Large intestine (tissue), 3 donors: ENCODE results near the gene NTN1. TPM values are rescaled to one million over a fixed set of nuclear protein-coding genes. Genes with fewer than 3 reads are reported as not detected.
A peak's percentile ranks its signal among the peaks of the same experiment; 100 is the strongest.

Source experiments
- DNase-seq, 2 donors: peaks; one replicate each; pipeline versions ENCODE4 v3.0.0 to v3.0.0-alpha.2; 2013
- H3K27ac ChIP-seq: one replicate; pipeline ENCODE4 v1.5.1; 2013; ENCODE audit warnings: low read length
- H3K27me3 ChIP-seq: 2 replicates; pipeline ENCODE4 v1.6.1; 2013; ENCODE audit warnings: low read length; ENCODE audit not compliant: control insufficient read depth, insufficient read depth
- H3K36me3 ChIP-seq: 2 replicates; pipeline ENCODE4 v1.6.1; 2013; ENCODE audit warnings: low read length; ENCODE audit not compliant: control insufficient read depth, insufficient read depth
- H3K4me1 ChIP-seq: one replicate; pipeline ENCODE4 v1.6.1; 2013; ENCODE audit warnings: low read length; ENCODE audit not compliant: control insufficient read depth, insufficient read depth
- H3K4me3 ChIP-seq: one replicate; pipeline ENCODE4 v1.5.1; 2013; ENCODE audit warnings: low read length
- H3K9me3 ChIP-seq: one replicate; pipeline ENCODE4 v1.6.1; 2013; ENCODE audit warnings: mild to moderate bottlenecking, low read depth, low read length, moderate library complexity; ENCODE audit not compliant: control insufficient read depth
- WGBS: methylation state at CpG from one replicate; pipeline ENCODE4 v1.1.5; 2013; ENCODE audit warnings: low lambda C conversion rate; ENCODE audit not compliant: insufficient coverage; 5-methylcytosine and 5-hydroxymethylcytosine counted together
- polyA plus RNA-seq: library from polyadenylated mRNA; unstranded; fragments of 120-200 nt; gene quantifications from one replicate; pipeline ENCODE4 v1.2.1, GENCODE V29; 2013

Gene NTN1
- polyA plus RNA-seq, 1 donor, result 11.3 TPM

DNA sequence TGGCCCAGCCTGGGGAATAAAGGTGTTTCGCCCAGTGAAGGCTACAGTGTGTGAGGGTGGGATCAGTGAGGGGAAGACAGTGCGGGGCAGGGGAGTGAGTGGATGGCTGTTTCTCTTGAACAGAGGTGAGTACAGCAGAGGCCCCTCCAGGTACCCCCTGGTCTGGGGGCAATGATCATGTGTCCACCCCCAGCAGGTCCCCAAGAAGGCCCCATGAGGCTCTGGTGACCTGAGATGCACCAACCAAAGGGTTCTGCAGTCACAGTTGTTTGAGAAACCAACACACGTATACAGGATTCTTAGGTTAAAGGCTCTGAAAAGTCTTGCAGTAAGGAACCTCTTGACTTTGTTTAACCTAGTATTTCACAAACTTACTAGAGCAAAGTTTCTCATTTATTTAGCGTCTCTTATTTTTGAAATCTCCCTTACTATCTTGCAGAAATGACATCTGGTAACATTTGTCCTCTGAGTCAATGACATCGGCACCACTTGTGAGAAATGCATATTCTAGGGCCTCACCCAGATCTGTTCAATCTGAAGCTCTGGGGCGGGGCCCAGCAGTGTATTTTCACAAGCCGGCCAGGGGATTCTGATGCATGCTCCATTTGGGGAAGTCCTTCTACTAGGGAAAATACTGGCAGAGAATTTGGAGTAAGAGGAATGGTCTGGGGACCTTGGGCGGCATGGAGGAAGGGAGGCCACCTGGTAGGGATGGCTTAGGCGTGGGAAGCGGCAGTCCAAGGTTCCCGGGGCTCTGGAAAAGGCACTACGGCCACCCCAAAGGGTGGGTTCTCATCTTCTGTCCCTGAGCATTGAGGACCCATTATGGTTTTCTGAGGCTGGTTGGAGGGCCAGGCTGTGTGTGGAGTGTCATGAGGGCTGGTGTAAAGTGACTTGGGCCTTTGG is 217.3 kb downstream of the NTN1 start:
- Histone ChIP-seq H3K9me3 (no peaks in the 10 kb centered on the region), H3K4me3 (no peak overlapping the region), H3K36me3 (no peaks in the 10 kb centered on the region), H3K27me3 (no peaks in the 10 kb centered on the region), H3K4me1 (peaks cover 56% of the 10 kb centered on the region), H3K27ac (no peak overlapping the region)
- no CpG with 5 or more reads among the region's 12 CpGs for WGBS
- DNase-seq, result no peak

DNA sequence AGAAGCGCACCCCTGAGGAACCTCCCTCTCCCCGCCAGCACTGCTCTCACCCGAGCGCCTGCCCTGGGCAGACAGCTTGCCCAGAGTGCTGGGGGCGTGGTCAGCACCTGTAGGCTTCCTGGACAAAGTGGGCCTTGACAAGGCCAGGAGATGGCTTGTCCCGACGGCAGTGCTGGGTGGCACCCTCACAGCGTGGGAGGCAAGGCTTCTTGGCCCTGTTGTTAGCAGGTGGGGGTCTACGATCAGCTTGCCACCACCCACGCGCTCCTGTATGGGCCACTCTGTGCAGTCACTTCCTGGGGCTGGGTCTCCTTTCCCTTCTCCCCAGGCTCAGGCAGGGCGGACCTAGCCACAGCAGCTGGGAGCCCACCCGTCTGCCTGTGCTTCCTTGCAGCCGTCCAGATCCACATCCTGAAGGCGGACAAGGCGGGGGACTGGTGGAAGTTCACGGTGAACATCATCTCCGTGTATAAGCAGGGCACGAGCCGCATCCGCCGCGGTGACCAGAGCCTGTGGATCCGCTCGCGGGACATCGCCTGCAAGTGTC is 218.0 kb downstream of the NTN1 start:
- no peak for DNase-seq
- Histone ChIP-seq H3K27ac (peak overlapping the region; percentile 73), H3K9me3 (no peaks in the 10 kb centered on the region), H3K4me1 (peaks cover 50% of the 10 kb centered on the region), H3K36me3 (no peaks in the 10 kb centered on the region), H3K27me3 (no peaks in the 10 kb centered on the region), H3K4me3 (peak overlapping the region; percentile 42)
- no CpG with 5 or more reads among the region's 27 CpGs for WGBS

DNA sequence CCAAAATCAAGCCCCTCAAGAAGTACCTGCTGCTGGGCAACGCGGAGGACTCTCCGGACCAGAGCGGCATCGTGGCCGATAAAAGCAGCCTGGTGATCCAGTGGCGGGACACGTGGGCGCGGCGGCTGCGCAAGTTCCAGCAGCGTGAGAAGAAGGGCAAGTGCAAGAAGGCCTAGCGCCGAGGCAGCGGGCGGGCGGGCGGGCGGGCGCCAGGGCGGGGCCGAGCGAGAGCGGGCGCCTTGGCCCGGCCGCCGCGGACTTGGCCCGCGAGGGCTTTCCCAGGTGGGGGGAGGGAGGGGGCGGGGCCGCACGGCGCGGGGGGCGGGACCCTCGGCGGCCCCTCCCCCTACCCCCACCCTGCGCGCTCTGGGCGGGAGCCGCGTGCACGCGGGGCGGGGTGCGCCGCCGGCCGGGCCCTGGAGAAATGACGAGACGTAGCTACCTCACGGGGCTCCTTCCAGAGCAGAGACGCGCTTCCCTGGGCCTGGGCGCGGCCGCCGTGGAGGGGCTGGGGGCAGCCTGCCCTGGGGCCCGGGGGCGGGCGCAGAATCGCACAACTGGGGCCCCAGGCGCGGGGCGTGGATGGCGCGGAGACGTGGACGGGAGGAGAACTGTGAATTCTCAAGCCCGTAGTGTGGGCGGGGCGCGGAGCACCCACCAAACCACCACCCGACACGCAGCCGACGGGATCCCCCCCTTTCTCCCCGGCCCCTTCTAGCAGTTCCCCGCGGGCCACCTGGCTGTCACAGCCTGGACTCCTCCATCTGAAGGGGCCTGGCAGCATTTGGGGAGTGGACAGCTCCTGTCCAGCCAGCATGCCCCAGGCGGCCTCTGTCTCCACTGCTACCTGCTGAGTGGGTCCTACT is 218.7 kb downstream of the NTN1 start:
- no CpG with 5 or more reads among the region's 84 CpGs for WGBS
- Histone ChIP-seq H3K36me3 (no peaks in the 10 kb centered on the region), H3K4me3 (peak overlapping the region; percentile 42), H3K4me1 (peaks cover 47% of the 10 kb centered on the region), H3K27ac (peak overlapping the region; percentile 85), H3K9me3 (no peaks in the 10 kb centered on the region), H3K27me3 (no peaks in the 10 kb centered on the region)
- DNase-seq, result peak; percentile 73 to 86

DNA sequence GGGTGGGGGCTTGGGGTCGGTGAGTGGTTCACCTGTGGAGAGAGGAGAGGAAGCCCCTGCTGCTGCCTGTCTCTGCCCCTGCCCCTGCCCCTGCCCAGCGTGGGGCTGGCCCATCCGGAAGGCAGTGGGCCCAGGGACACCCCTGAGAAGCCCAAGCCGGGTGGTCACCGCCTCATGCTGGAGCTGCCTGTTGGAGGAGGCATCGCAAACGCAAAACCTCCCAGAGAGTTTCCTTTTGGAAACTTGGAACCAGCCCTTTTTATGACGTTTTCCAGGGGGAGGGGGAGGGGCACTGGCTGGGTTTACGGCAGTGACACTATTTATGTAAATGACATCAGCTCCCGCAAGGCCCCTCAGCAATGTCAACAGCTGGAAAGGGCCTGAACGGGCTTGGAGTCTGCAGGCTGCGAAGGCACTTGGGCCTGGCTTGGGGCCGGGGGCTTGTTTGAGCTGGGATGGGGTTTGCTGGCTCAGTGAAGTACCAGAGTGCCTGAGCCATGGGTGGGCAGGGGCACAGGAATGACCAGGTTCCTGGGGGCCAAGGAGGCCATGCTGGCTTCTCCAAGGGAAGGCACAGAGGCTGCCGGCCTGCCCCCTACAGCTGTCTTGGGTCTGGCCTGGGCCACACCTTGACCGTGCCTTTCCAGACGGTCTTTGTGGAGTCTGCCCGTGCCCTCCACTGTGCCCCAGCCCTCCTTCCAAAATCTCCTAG is 219.5 kb downstream of the NTN1 start:
- peak; percentile 86 to 91 for DNase-seq
- peak overlapping the region; percentile 85 for H3K27ac ChIP-seq
- H3K27me3 ChIP-seq, result no peaks in the 10 kb centered on the region
- H3K9me3 ChIP-seq, result no peaks in the 10 kb centered on the region
- H3K4me3 ChIP-seq, result peak overlapping the region; percentile 32
- no CpG with 5 or more reads among the region's 17 CpGs for WGBS
- H3K4me1 ChIP-seq, result peaks cover 47% of the 10 kb centered on the region
- H3K36me3 ChIP-seq, result no peaks in the 10 kb centered on the region

DNA sequence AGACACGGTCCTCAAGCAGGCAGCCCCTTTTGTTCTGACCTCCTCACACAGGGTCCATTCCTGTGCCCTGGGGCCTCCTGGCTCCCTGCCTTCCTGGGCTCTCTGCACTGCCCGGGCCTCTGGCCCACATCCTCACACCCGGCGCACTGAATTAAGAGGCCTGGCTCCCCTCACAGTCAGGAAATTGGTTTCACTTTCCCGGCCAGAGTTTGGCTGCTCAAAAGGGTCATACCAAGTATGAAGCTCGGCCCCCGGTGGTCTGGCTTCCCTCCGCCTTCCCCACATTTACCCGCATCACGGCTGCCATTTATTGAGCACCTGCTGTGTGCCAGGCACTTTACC is 220.0 kb downstream of the NTN1 start:
- no peaks in the 10 kb centered on the region for H3K27me3 ChIP-seq
- no CpG with 5 or more reads among the region's 10 CpGs for WGBS
- peak; percentile 47 to 56 for DNase-seq

DNA sequence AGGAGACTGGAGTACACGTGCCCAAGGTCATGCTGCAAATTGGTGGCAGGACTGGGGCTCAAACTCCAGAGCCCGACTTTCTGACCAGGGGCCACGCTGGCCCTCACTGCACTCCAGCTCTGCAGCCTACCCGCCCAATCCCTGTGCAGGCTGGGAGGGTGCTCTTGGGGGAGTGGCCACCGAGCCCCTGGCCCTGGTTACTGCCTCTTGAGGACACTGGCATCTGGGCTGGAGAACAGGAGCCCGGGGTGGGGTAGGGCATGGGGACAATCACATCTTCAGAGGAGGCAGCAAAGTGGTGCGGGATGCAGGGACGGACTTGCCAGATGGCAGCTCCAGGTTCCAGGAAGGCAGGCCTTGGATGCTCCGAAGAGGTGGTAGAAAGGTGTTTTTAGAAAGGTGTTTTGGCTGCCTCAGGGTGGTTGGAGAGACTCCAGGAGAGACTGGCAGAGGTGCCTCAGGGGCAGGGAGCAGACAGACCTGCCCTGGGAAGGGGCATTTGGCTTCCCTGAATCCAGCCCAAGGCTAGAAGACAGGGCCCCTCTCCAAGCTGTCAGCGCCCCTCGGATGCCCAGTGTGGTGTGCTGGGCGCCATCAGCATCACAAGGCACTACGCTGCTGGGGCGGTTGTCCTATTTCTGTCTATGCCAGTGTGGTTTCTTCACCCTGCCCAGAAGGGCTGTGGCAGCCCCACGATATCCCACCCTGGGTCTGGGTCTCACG is 220.6 kb downstream of the NTN1 start:
- peaks cover 47% of the 10 kb centered on the region for H3K4me1 ChIP-seq
- no CpG with 5 or more reads among the region's 16 CpGs for WGBS
- DNase-seq, result no peak
- no peaks in the 10 kb centered on the region for H3K36me3 ChIP-seq
- peak overlapping the region; percentile 73 for H3K27ac ChIP-seq
- no peaks in the 10 kb centered on the region for H3K9me3 ChIP-seq
- no peaks in the 10 kb centered on the region for H3K27me3 ChIP-seq
- no peak overlapping the region for H3K4me3 ChIP-seq

More for the DNA sequence above, 220.0 kb downstream of the NTN1 start:
- H3K9me3 ChIP-seq, result no peaks in the 10 kb centered on the region
- H3K27ac ChIP-seq, result peak overlapping the region; percentile 73
- H3K4me3 ChIP-seq, result no peak overlapping the region
- H3K4me1 ChIP-seq, result peaks cover 47% of the 10 kb centered on the region
- H3K36me3 ChIP-seq, result no peaks in the 10 kb centered on the region

GRCh38 chr17:9242497-9242881 is 221.2 kb downstream of the NTN1 start:
- H3K27ac ChIP-seq, result no peak overlapping the region
- H3K27me3 ChIP-seq, result no peaks in the 10 kb centered on the region
- DNase-seq, result no peak
- no peaks in the 10 kb centered on the region for H3K36me3 ChIP-seq
- H3K4me1 ChIP-seq, result peaks cover 45% of the 10 kb centered on the region
- no peak overlapping the region for H3K4me3 ChIP-seq
- no CpG with 5 or more reads among the region's 16 CpGs for WGBS
- no peaks in the 10 kb centered on the region for H3K9me3 ChIP-seq

- Histone ChIP-seq H3K9me3 (no peaks in the 10 kb centered on the region), H3K4me3 (no peak overlapping the region), H3K27me3 (no peaks in the 10 kb centered on the region), H3K36me3 (no peaks in the 10 kb centered on the region), H3K27ac (peak overlapping the region; percentile 44), H3K4me1 (peaks cover 40% of the 10 kb centered on the region)
- DNase-seq, result no peak
- WGBS, result no CpG with 5 or more reads among the region's 8 CpGs
Measured at GRCh38 chr17:9242983-9243382, 221.7 kb downstream of the NTN1 start.

GRCh38 chr17:9244066-9245052 is 223.0 kb downstream of the NTN1 start:
- WGBS, result no CpG with 5 or more reads among the region's 21 CpGs
- DNase-seq, result peak in 1 of 2 donors; percentile 39
- peak overlapping the region; percentile 64 for H3K27ac ChIP-seq

More at GRCh38 chr17:9244066-9245052, 223.0 kb downstream of the NTN1 start:
- H3K4me1 ChIP-seq, result peaks cover 28% of the 10 kb centered on the region
- no peaks in the 10 kb centered on the region for H3K27me3 ChIP-seq
- peaks cover 6% of the 10 kb centered on the region for H3K36me3 ChIP-seq
- no peaks in the 10 kb centered on the region for H3K9me3 ChIP-seq
- no peak overlapping the region for H3K4me3 ChIP-seq
